Esophagus muscularis mucosa (tissue), 4 donors: ENCODE measurements around the gene NFATC3. TPM values are rescaled to one million over a fixed set of nuclear protein-coding genes. Genes with fewer than 3 reads are reported as not detected.
"Not testable (repeated sequence)": the region's sequence is repeated elsewhere in the genome, so short reads cannot be mapped to it uniquely, and the experiment has no call there.

Experiments
- DNase-seq: peaks from one replicate; pipeline ENCODE4 v3.0.0-alpha.2; 2017; ENCODE audit errors: extremely low spot score
- H3K27ac ChIP-seq, 4 donors: fragments of 200-600 bp; sonication (generic); replicated peaks in 1 of 4; 1 replicate in 3 of 4; 2 replicates in 1 of 4; pipeline ENCODE4 v1.5.1; 2016 to 2019; ENCODE audit warnings: mild to moderate bottlenecking in 1 of 4
- H3K27me3 ChIP-seq, 4 donors: fragments of 200-600 bp; sonication (generic); one replicate each; pipeline versions ENCODE4 v1.5.1 to v1.6.0; 2016 to 2019
- H3K36me3 ChIP-seq, 4 donors: fragments of 200-600 bp; sonication (generic); one replicate each; pipeline ENCODE4 v1.5.1; 2016 to 2019
- H3K4me1 ChIP-seq, 4 donors: fragments of 200-600 bp; sonication (generic); one replicate each; pipeline ENCODE4 v1.5.1; 2016 to 2019
- H3K4me3 ChIP-seq, 4 donors: fragments of 200-600 bp; sonication (generic); 1 replicate in 2 of 4; 2 replicates in 2 of 4; pipeline ENCODE4 v1.5.1; 2016 to 2019; ENCODE audit warnings: mild to moderate bottlenecking in 4 of 4, moderate library complexity in 1 of 4
- H3K9me3 ChIP-seq, 4 donors: fragments of 200-600 bp; sonication (generic); 1 replicate in 3 of 4; 2 replicates in 1 of 4; pipeline ENCODE4 v1.5.1; 2016 to 2019
- EP300 ChIP-seq: sonication (generic); formaldehyde crosslinking; IDR thresholded peaks from one replicate; pipeline ENCODE4 v1.6.1; 2017; ENCODE audit warnings: antibody characterized with exemption
- POLR2A ChIP-seq: fragments of 450-650 bp; IDR thresholded peaks from one replicate; pipeline ENCODE4 v1.6.1; 2017; ENCODE audit warnings: antibody characterized with exemption, moderate library complexity, mild to moderate bottlenecking, low read depth
- POLR2AphosphoS5 ChIP-seq, 2 donors: sonication (generic); formaldehyde crosslinking; IDR thresholded peaks; one replicate each; pipeline ENCODE4 v1.6.1; 2017; ENCODE audit warnings: antibody characterized with exemption in 2 of 2
- WGBS: methylation state at CpG from one replicate; pipeline ENCODE4 v1.1.5; 2018; 5-methylcytosine and 5-hydroxymethylcytosine counted together
- intact Hi-C: fragments of 100-400 bp; cut with DNase I; formaldehyde crosslinking; loops from one replicate; pipeline ENCODE4 v1.15.1; 2023
- total RNA-seq, 4 donors: library from RNA; depleted of rRNA; stranded (reverse); fragments of >200 nt; gene quantifications; one replicate each; pipeline versions ENCODE4 v1.1.0 to v1.2.1, GENCODE V29; 2016
- TF ChIP-seq, protein P1 (sequence below), 3 experiments: fragments of 200-600 bp in 2 of 3; fragments of 450-650 bp in 1 of 3; sonication (generic) in 2 of 3; IDR thresholded peaks; one replicate each; pipeline ENCODE4 v1.5.1; 2017 to 2019; ENCODE audit warnings: antibody characterized with exemption in 3 of 3, mild to moderate bottlenecking in 2 of 3, moderate library complexity in 1 of 3

NFATC3 gene
- total RNA-seq, 4 donors from 2014 or later = 44.6 to 56.8 (median 50.8) TPM

DNA sequence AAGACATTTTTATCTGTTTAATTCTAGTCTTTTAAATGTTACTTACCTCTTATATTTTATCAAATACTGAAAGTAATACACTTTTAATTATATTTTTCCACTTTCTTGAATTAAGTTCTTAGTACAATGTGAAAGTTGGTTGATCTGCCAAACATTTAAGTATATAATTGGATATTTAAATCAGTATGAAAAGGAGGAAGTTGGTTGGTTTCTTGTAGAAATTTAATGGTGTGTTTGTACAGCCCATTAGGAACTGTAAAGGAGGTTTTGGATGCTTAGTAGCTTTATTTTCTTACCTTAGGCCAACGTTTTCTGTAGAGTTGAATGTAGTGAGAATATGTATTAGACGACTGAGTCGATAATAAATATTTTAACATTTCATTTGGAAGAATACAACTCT is 5.4 kb downstream of the NFATC3 start:
- no peak overlapping the region for H3K4me3 ChIP-seq
- TF ChIP-seq POLR2AphosphoS5 (IDR thresholded peaks at IDR 0.05) (no peak), EP300 (no peak), POLR2A (no peak)
- TF ChIP-seq, protein P1, sequence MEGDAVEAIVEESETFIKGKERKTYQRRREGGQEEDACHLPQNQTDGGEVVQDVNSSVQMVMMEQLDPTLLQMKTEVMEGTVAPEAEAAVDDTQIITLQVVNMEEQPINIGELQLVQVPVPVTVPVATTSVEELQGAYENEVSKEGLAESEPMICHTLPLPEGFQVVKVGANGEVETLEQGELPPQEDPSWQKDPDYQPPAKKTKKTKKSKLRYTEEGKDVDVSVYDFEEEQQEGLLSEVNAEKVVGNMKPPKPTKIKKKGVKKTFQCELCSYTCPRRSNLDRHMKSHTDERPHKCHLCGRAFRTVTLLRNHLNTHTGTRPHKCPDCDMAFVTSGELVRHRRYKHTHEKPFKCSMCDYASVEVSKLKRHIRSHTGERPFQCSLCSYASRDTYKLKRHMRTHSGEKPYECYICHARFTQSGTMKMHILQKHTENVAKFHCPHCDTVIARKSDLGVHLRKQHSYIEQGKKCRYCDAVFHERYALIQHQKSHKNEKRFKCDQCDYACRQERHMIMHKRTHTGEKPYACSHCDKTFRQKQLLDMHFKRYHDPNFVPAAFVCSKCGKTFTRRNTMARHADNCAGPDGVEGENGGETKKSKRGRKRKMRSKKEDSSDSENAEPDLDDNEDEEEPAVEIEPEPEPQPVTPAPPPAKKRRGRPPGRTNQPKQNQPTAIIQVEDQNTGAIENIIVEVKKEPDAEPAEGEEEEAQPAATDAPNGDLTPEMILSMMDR (IDR thresholded peaks at IDR 0.05) = no peak
- no peaks in the 10 kb centered on the region for H3K27me3 ChIP-seq
- no peaks in the 10 kb centered on the region for H3K9me3 ChIP-seq
- intact Hi-C loops = no loop called here
- 62% methylated on average over 3 of the region's 3 CpGs for WGBS
- H3K36me3 ChIP-seq = no peaks in the 10 kb centered on the region
- peak overlapping the region in 1 of 4 donors; percentile 11 for H3K27ac ChIP-seq
- H3K4me1 ChIP-seq = peaks cover 48 to 88% (median 79%) of the 10 kb centered on the region in 4 donors
- no peak for DNase-seq

DNA sequence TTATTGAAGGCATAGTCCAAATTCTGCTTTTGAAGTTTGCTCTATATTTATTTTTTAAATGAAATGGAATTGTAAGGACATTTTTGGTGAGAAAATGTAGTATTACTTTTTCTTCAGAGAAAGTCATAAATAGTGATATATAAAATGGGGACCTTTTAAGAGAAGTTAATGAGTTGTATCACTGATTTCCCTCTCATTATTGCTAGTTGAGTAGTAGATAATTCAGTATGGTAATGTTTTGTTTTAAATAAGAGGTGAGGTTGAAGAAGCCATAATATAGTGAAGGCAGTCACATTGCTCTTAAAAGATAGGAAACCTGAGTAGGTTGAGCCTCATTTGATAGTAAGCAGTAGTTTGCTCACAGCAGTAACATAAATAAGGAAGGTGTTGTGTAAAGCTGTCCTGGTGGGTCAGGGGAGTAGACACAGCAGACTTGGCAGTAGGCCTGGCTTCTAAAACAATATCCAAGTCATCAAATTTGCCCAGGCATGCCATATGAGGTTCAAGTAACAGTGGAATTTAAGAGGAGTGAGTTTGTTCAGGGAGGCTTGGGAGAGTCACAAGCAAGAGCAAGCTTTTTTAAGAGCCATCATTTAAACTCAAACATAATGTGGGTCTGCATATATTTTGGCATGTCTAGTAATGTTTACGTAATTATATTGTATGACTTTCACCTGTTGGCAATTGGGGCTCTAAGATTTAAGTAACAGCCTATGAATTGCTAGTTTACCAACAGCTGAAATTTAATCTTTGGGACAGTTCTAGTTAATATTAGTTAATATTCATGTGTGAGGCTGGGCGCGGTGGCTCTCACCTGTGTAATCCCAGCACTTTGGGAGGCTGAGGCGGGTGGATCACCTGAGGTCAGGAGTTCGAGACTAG is 6.5 kb downstream of the NFATC3 start:
- DNase-seq = no peak
- H3K4me3 ChIP-seq = no peak overlapping the region
- peak overlapping the region in 2 of 4 donors; percentile 11 to 21 for H3K27ac ChIP-seq
- TF ChIP-seq POLR2AphosphoS5 (IDR thresholded peaks at IDR 0.05) (no peak), POLR2A (no peak), EP300 (no peak)
- TF ChIP-seq, protein P1 (IDR thresholded peaks at IDR 0.05) = no peak
- 84% methylated on average over 5 of the region's 5 CpGs for WGBS
- no peaks in the 10 kb centered on the region for H3K9me3 ChIP-seq
- H3K27me3 ChIP-seq = no peaks in the 10 kb centered on the region
- intact Hi-C loops = no loop called here
- no peaks in the 10 kb centered on the region for H3K36me3 ChIP-seq
- H3K4me1 ChIP-seq = peaks cover 48 to 92% (median 81%) of the 10 kb centered on the region in 4 donors

DNA sequence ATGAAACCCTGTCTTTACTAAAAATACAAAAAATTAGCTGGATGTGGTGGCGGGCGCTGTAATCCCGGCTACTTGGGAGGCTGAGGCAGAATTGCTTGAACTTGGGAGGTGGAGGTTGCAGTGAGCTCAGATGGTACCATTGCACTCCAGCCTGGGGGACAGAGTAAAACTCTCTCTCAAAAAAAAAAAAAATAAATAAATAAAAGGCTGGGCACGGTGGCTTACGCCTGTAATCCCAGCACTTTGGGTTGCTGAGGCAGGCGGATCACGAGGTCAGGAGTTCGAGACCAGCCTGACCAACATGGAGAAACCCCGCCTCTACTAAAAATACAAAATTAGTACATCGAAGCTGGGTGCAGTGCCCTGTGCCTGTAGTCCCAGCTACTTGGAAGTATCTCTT is 7.1 kb downstream of the NFATC3 start:
- H3K36me3 ChIP-seq, DNase-seq, H3K9me3 ChIP-seq, H3K27me3 ChIP-seq, H3K4me3 ChIP-seq, intact Hi-C loops: not testable (repeated sequence)
- 83% methylated on average over 10 of the region's 10 CpGs for WGBS
- H3K4me1 ChIP-seq = peaks cover 48 to 86% (median 75%) of the 10 kb centered on the region in 4 donors
- H3K27ac ChIP-seq = peak overlapping the region in 1 of 4 donors; percentile 21

DNA sequence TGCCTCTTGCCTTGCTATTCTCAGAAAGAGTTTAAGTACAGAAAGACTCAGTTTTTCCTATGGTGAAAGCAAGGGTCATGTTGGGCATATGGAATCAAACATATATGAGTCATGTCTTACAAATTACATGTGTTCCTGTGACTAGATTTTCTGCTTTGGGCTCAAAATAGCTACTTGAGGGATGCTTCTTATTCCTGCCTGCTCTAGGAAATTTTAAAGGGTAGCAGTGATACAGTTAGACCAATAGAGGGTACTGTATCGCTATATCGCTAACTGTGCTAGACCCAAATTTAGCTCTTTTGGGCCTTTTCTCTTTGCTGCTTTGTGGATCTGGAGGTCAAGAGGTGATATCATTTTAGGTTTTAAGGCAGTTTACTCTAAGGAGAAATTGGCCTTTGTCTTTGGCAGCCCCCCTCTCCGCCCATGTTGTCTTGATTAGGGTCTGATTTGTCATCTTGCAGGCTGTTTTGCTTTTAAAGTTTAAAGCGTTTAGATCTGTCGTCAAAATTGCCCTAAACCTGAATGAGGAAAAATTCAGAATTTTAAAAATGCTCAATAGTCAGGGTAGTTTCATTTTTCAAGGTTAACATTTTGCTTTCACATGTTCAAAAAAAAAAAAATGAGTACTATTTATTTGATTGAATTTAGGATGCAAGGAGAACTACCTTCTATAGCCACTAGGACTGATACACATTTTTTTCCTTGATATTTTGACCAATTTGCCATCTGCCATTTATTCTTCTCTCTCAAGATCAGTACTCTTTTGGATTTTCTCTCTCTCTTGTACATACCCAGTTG is 8.8 kb downstream of the NFATC3 start:
- Histone ChIP-seq H3K27me3 (no peaks in the 10 kb centered on the region), H3K9me3 (no peaks in the 10 kb centered on the region), H3K36me3 (no peaks in the 10 kb centered on the region), H3K4me1 (peaks cover 36 to 68% (median 60%) of the 10 kb centered on the region in 4 donors), H3K27ac (no peak overlapping the region), H3K4me3 (no peak overlapping the region)
- TF ChIP-seq, protein P1 (IDR thresholded peaks at IDR 0.05) = peak; percentile 19 to 41 (median 21)
- no peak for TF ChIP-seq POLR2A
- intact Hi-C loops = no loop called here
- 85% methylated on average over 5 of the region's 5 CpGs for WGBS
- no peak for DNase-seq

DNA sequence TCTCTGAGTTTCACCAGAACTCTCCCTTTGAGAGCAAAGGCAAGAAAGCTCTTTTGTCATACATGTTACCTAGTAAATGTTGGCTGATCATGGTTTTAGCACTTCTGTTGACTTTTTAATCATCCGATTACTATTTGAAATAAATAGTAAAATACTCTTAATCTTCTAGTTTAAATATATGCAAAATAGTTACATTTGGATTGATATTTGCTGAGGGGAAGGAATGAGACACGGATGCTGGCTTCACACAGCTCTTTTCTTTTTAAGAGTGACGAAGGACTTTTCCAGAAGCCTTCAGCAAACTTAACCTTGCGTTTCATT is 9.4 kb downstream of the NFATC3 start:
- H3K4me3 ChIP-seq = no peak overlapping the region
- intact Hi-C loops = no loop called here
- H3K9me3 ChIP-seq = no peaks in the 10 kb centered on the region
- H3K4me1 ChIP-seq = peaks cover 34 to 63% (median 58%) of the 10 kb centered on the region in 4 donors
- no peaks in the 10 kb centered on the region for H3K27me3 ChIP-seq
- DNase-seq = no peak
- 86% methylated on average over 4 of the region's 4 CpGs for WGBS
- no peaks in the 10 kb centered on the region for H3K36me3 ChIP-seq
- H3K27ac ChIP-seq = no peak overlapping the region
- TF ChIP-seq POLR2AphosphoS5 (IDR thresholded peaks at IDR 0.05) (no peak), EP300 (no peak), POLR2A (no peak)
- TF ChIP-seq, protein P1 (IDR thresholded peaks at IDR 0.05) = no peak
